A549 (cell line): ENCODE results near the gene OR4K14. TPM values are rescaled to one million over a fixed set of nuclear protein-coding genes. Genes with fewer than 3 reads are reported as not detected.

Source experiments
- ATAC-seq, 2 experiments: fragments of 200-7000 bp in 1 of 2; fragments of >200 bp in 1 of 2; cut with Nextera tagmentation in 1 of 2; cut with Tn5 transposase in 1 of 2; 3 replicates each; pipeline versions ENCODE4 v1.8.0 to v1.9.1; 2018 to 2020; ENCODE audit warnings: mild to moderate bottlenecking in 1 of 2, moderate library complexity in 1 of 2
- CTCF ChIA-PET: fragments of 300-600 bp; sonication (Branson Sonifier 250); formaldehyde crosslinking; extraction: SDS; loops from one replicate; lab custom pipeline; 2021; ENCODE audit warnings: antibody characterized with exemption, inconsistent platforms; lab: Yijun Ruan, JAX
- POLR2A ChIA-PET: fragments of 350-600 bp; formaldehyde crosslinking; extraction: SDS; loops from one replicate; lab custom pipeline; 2021; ENCODE audit warnings: antibody characterized with exemption, inconsistent platforms; lab: Yijun Ruan, JAX
- DNase-seq, 2 experiments: peaks; one replicate each; pipeline versions ENCODE4 v3.0.0 to v3.0.0-alpha.2; 2011 to 2016; ENCODE audit warnings: low read depth in 1 of 2, low spot score in 1 of 2
- FAIRE-seq: peaks from 2 replicates; lab custom pipeline; 2011; peaks lifted over from hg19 to GRCh38; lab: Jason Lieb, UNC
- H3K27ac ChIP-seq, 2 experiments: fragments of >200 bp; sonication (Bioruptor Twin); formaldehyde crosslinking; 3 replicates each; pipeline ENCODE4 v1.5.1; 2016 to 2017
- H3K4me1 ChIP-seq: fragments of >200 bp; sonication (Bioruptor Twin); formaldehyde crosslinking; 3 replicates; pipeline ENCODE4 v1.6.1; 2016
- H3K4me2 ChIP-seq: fragments of >200 bp; sonication (Bioruptor Twin); formaldehyde crosslinking; 3 replicates; pipeline ENCODE4 v1.6.1; 2016
- H3K4me3 ChIP-seq: fragments of >200 bp; sonication (Bioruptor Twin); formaldehyde crosslinking; 3 replicates; pipeline ENCODE4 v1.5.1; 2016
- H3K9me3 ChIP-seq: fragments of >200 bp; sonication (Bioruptor Twin); formaldehyde crosslinking; 3 replicates; pipeline ENCODE4 v1.6.1; 2016
- CEBPB ChIP-seq, 2 experiments: fragments of >200 bp in 1 of 2; sonication (Bioruptor Twin) in 1 of 2; formaldehyde crosslinking in 1 of 2; IDR thresholded peaks; 2 replicates each; pipeline ENCODE4 v1.6.1; 2012 to 2016
- CHD2 ChIP-seq: fragments of 150-350 bp; IDR thresholded peaks from 2 replicates; pipeline ENCODE4 v1.6.1; 2014; ENCODE audit warnings: low read length; ENCODE audit not compliant: partially characterized antibody
- CHD4 ChIP-seq: fragments of 200-600 bp; sonication (generic); IDR thresholded peaks from 2 replicates; pipeline ENCODE4 v1.6.1; 2016; ENCODE audit warnings: antibody characterized with exemption, mild to moderate bottlenecking, borderline replicate concordance
- EHMT2 ChIP-seq: fragments of 200-600 bp; sonication (generic); IDR thresholded peaks from 2 replicates; pipeline ENCODE4 v1.6.1; 2016; ENCODE audit warnings: antibody characterized with exemption, low read depth, mild to moderate bottlenecking, moderate library complexity
- EP300 ChIP-seq, 2 experiments: fragments of >200 bp; sonication (Bioruptor Twin); formaldehyde crosslinking; IDR thresholded peaks; 2 replicates in 1 of 2; 3 replicates in 1 of 2; pipeline ENCODE4 v1.6.1; 2016 to 2017
- FOSB ChIP-seq: fragments of 250-450 bp; sonication (Bioruptor Pico); IDR thresholded peaks from 2 replicates; pipeline ENCODE4 v1.5.0; 2020; ENCODE audit warnings: mild to moderate bottlenecking, moderate library complexity
- HOXA7 ChIP-seq: fragments of 250-450 bp; sonication (Bioruptor Pico); IDR thresholded peaks from 2 replicates; pipeline ENCODE4 v1.5.0; 2020; ENCODE audit warnings: mild to moderate bottlenecking, moderate library complexity
- HOXB13 ChIP-seq: fragments of 250-450 bp; sonication (Bioruptor Pico); IDR thresholded peaks from 2 replicates; pipeline ENCODE4 v1.5.0; 2020; ENCODE audit warnings: low read depth, mild to moderate bottlenecking, moderate library complexity
- HOXB5 ChIP-seq: fragments of 250-450 bp; sonication (Bioruptor Pico); IDR thresholded peaks from 2 replicates; pipeline ENCODE4 v1.5.0; 2020; ENCODE audit warnings: mild to moderate bottlenecking, moderate library complexity
- KDM1A ChIP-seq: fragments of 200-600 bp; sonication (generic); IDR thresholded peaks from 2 replicates; pipeline ENCODE4 v1.6.1; 2016; ENCODE audit warnings: low read depth, mild to moderate bottlenecking
- KDM5A ChIP-seq: fragments of 200-600 bp; sonication (generic); IDR thresholded peaks from 2 replicates; pipeline ENCODE4 v1.6.1; 2016; ENCODE audit warnings: antibody characterized with exemption, mild to moderate bottlenecking
- MAZ ChIP-seq: fragments of 150-350 bp; IDR thresholded peaks from 2 replicates; pipeline ENCODE4 v1.6.1; 2014; ENCODE audit warnings: antibody characterized with exemption, low read depth, low read length, borderline replicate concordance
- NFE2L2 ChIP-seq: fragments of 150-350 bp; conservative IDR thresholded peaks from 2 replicates; pipeline ENCODE4 v1.6.1; 2014; ENCODE audit warnings: low read length
- NR3C1 ChIP-seq: fragments of >200 bp; sonication (Bioruptor Twin); formaldehyde crosslinking; IDR thresholded peaks from 3 replicates; pipeline ENCODE4 v1.6.1; 2017
- POLR2A ChIP-seq: IDR thresholded peaks from 2 replicates; pipeline ENCODE4 v1.6.1; 2012; ENCODE audit warnings: mild to moderate bottlenecking, low read length
- RFX5 ChIP-seq: fragments of 450-650 bp; IDR thresholded peaks from 2 replicates; pipeline ENCODE4 v1.7.1; 2014; ENCODE audit warnings: antibody characterized with exemption, mild to moderate bottlenecking, moderate library complexity
- RNF2 ChIP-seq: fragments of 200-600 bp; sonication (generic); IDR thresholded peaks from 2 replicates; pipeline ENCODE4 v1.6.1; 2016; ENCODE audit warnings: low read depth, mild to moderate bottlenecking, antibody characterized with exemption, moderate library complexity, borderline replicate concordance
- SMC3 ChIP-seq: fragments of >200 bp; sonication (Bioruptor Twin); formaldehyde crosslinking; IDR thresholded peaks from 3 replicates; pipeline ENCODE4 v1.6.1; 2018; ENCODE audit warnings: inconsistent platforms
- SREBF2 ChIP-seq: fragments of 450-650 bp; IDR thresholded peaks from 2 replicates; pipeline ENCODE4 v1.6.1; 2014; ENCODE audit warnings: mild to moderate bottlenecking, moderate library complexity
- TFCP2L1 ChIP-seq: fragments of 250-450 bp; sonication (Bioruptor Pico); IDR thresholded peaks from 2 replicates; pipeline ENCODE4 v1.5.0; 2021; ENCODE audit warnings: mild to moderate bottlenecking
- ZC3H11A ChIP-seq: fragments of 450-650 bp; IDR thresholded peaks from 2 replicates; pipeline ENCODE4 v1.6.1; 2014; ENCODE audit warnings: antibody characterized with exemption, mild to moderate bottlenecking
- ZNF302 ChIP-seq: fragments of 250-450 bp; sonication (Bioruptor Pico); IDR thresholded peaks from 2 replicates; pipeline ENCODE4 v1.9.0; 2021; ENCODE audit warnings: inconsistent platforms, mild to moderate bottlenecking, moderate library complexity
- WGBS: methylation state at CpG from one replicate; pipeline ENCODE4 v1.1.6; 2017; ENCODE audit errors: missing lambda C conversion rate; 5-methylcytosine and 5-hydroxymethylcytosine counted together
- polyA plus RNA-seq, 4 experiments: library from polyadenylated mRNA; depleted of rRNA in 3 of 4; stranded (reverse); fragments of >200 nt; fragmentation: RNase III in 1 of 4; extraction: RNeasy Plus Mini Kit Qiagen cat#74134 plus additional on column Dnase treatment in 1 of 4; gene quantifications; 2 replicates in 3 of 4; 3 replicates in 1 of 4; pipeline ENCODE4 v1.2.3, GENCODE V29; 2011 to 2017
- TF ChIP-seq, protein P1 (sequence below): IDR thresholded peaks from 2 replicates; pipeline ENCODE4 v1.6.1; 2012
- TF ChIP-seq, protein P2 (sequence below): IDR thresholded peaks from 2 replicates; pipeline ENCODE4 v1.6.1; 2012
- TF ChIP-seq, protein P3 (sequence below): fragments of 250-450 bp; sonication (Bioruptor Pico); IDR thresholded peaks from 2 replicates; pipeline ENCODE4 v1.5.0; 2020; ENCODE audit warnings: low read depth, mild to moderate bottlenecking, moderate library complexity
- TF ChIP-seq, protein P4 (sequence below): fragments of >200 bp; sonication (Bioruptor Twin); formaldehyde crosslinking; IDR thresholded peaks from 2 replicates; pipeline ENCODE4 v1.6.1; 2016
- TF ChIP-seq, protein P5 (sequence below): fragments of 450-650 bp; IDR thresholded peaks from 2 replicates; pipeline ENCODE4 v1.6.1; 2014; ENCODE audit warnings: antibody characterized with exemption
- TF ChIP-seq, protein P6 (sequence below): fragments of 150-350 bp; IDR thresholded peaks from 2 replicates; pipeline ENCODE4 v1.6.1; 2014; ENCODE audit warnings: low read depth, mild to moderate bottlenecking, low read length
- TF ChIP-seq, protein P7 (sequence below): fragments of >200 bp; sonication (Bioruptor Twin); formaldehyde crosslinking; IDR thresholded peaks from 3 replicates; pipeline ENCODE4 v1.6.1; 2016
- TF ChIP-seq, protein P8 (sequence below): IDR thresholded peaks from 2 replicates; pipeline ENCODE4 v1.6.1; 2012; ENCODE audit warnings: low read depth, borderline replicate concordance

The OR4K14 gene
- polyA plus RNA-seq, 2 of the 4 experiments (the other 2 are of a cell fraction) = not detected

DNA sequence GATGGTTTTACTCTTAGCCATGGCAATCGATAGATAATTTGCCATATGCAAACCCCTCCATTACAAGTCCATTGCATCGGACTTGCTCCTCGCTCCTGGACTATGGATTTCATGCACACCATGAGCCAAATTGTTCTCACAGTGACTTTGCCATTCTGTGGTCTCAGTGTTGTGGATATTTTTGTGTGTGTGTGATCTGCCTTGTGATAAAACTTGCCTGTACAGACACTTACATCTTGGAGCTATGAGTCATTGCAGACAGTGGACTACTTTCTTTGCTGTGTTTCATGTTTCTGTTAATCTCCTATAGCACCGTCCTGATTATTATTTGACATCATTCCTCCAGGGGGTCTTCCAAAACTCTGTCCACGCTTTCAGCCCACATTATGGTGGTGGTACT, 25.1 kb upstream of the OR4K14 start:
- FAIRE-seq (no peak), DNase-seq (no peak), ATAC-seq (no peak)
- no peak overlapping the region for H3K27ac ChIP-seq
- H3K4me3 ChIP-seq = no peak overlapping the region
- no peak overlapping the region for H3K4me2 ChIP-seq
- no peaks in the 10 kb centered on the region for H3K9me3 ChIP-seq
- TF ChIP-seq KDM1A (no peak), KDM5A (no peak), SMC3 (no peak), CHD4 (no peak), ZC3H11A (no peak)
- TF ChIP-seq, protein P1, sequence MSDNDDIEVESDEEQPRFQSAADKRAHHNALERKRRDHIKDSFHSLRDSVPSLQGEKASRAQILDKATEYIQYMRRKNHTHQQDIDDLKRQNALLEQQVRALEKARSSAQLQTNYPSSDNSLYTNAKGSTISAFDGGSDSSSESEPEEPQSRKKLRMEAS = no peak
- CTCF ChIA-PET = no interaction called here
- WGBS = 21% methylated on average over 5 of the region's 5 CpGs
- no peaks in the 10 kb centered on the region for H3K4me1 ChIP-seq
- POLR2A ChIA-PET = no interaction called here

DNA sequence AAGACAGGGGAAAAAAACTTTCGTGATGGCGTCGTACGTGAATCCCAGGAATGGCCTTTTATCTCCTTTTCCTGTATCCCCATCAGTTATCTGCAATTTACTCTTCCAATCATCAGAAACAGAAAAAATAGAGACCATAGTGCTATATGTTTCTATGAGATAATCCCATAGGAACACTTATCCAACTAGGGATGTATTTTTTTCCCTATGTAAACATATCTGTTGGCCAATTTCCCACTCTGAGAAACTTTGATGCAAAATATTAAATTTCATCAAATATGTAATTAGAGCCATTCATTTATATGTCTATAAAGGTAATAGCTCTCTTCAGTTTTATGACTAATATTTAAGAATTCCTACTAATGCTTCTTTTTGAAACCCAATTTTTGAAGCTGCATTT, 16.8 kb upstream of the OR4K14 start, which contains the start of gene OR4K13:
Gene OR4K13 (minus strand): TSS at position 101 of the 400 bp plus-strand sequence. CDS start 1,280 bp downstream, outside the sequence.
- no peak for ATAC-seq
- 63% methylated on average over 4 of the region's 4 CpGs for WGBS
- FAIRE-seq = no peak
- ChIA-PET CTCF (no interaction called here), POLR2A (no interaction called here)
- H3K9me3 ChIP-seq = no peaks in the 10 kb centered on the region
- H3K4me3 ChIP-seq = no peak within 1 kb of the TSS
- H3K4me2 ChIP-seq = no peak within 1 kb of the TSS
- TF ChIP-seq, protein P2, sequence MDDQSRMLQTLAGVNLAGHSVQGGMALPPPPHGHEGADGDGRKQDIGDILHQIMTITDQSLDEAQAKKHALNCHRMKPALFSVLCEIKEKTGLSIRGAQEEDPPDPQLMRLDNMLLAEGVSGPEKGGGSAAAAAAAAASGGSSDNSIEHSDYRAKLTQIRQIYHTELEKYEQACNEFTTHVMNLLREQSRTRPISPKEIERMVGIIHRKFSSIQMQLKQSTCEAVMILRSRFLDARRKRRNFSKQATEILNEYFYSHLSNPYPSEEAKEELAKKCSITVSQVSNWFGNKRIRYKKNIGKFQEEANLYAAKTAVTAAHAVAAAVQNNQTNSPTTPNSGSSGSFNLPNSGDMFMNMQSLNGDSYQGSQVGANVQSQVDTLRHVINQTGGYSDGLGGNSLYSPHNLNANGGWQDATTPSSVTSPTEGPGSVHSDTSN = no peak
- TF ChIP-seq HOXB5 (CRISPR knock-in tag) (no peak), EP300 (IDR thresholded peaks at IDR 0.05) (no peak), SREBF2 (no peak)
- TF ChIP-seq, protein P3, sequence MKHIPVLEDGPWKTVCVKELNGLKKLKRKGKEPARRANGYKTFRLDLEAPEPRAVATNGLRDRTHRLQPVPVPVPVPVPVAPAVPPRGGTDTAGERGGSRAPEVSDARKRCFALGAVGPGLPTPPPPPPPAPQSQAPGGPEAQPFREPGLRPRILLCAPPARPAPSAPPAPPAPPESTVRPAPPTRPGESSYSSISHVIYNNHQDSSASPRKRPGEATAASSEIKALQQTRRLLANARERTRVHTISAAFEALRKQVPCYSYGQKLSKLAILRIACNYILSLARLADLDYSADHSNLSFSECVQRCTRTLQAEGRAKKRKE = no peak
- TF ChIP-seq, protein P4, sequence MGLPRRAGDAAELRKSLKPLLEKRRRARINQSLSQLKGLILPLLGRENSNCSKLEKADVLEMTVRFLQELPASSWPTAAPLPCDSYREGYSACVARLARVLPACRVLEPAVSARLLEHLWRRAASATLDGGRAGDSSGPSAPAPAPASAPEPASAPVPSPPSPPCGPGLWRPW = no peak
- H3K27ac ChIP-seq = no peak within 1 kb of the TSS
- no peaks in the 10 kb centered on the region for H3K4me1 ChIP-seq
- no peak for DNase-seq

DNA sequence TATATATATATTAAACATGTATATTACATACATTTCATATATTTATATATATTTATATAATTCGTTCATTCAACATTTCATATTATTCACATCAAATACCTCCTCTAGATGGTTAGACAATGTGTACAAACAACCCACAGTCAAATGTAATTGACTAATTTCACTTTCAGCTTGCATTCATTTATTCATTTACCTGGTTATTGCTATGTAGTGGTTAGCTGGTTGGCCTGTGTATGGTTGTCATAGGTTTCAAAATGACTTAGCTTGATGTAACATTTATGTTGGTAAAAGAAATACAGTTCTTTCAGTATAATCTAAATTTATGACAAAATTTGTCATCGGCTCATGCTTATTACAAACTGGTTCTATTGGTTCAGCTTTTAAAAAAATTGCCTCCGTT, 16.3 kb upstream of the OR4K14 start:
- no peak overlapping the region for H3K4me3 ChIP-seq
- CTCF ChIA-PET = no interaction called here
- H3K27ac ChIP-seq = no peak overlapping the region
- no peak for ATAC-seq
- DNase-seq = no peak
- no peak for FAIRE-seq
- POLR2A ChIA-PET = no interaction called here
- H3K4me1 ChIP-seq = no peaks in the 10 kb centered on the region
- WGBS = 28% methylated on average over 3 of the region's 3 CpGs
- TF ChIP-seq EHMT2 (no peak), TFCP2L1 (no peak), NFE2L2 (no peak), MAZ (no peak), NR3C1 (no peak), RFX5 (no peak), ZNF302 (CRISPR knock-in tag) (no peak), FOSB (CRISPR knock-in tag) (no peak), EP300 (IDR thresholded peaks at IDR 0.05) (no peak), HOXA7 (CRISPR knock-in tag) (no peak), HOXB13 (no peak), CHD2 (no peak), RNF2 (no peak), POLR2A (no peak), CEBPB (IDR thresholded peaks at IDR 0.05) (no peak)
- TF ChIP-seq, protein P3 = no peak
- TF ChIP-seq, protein P5, sequence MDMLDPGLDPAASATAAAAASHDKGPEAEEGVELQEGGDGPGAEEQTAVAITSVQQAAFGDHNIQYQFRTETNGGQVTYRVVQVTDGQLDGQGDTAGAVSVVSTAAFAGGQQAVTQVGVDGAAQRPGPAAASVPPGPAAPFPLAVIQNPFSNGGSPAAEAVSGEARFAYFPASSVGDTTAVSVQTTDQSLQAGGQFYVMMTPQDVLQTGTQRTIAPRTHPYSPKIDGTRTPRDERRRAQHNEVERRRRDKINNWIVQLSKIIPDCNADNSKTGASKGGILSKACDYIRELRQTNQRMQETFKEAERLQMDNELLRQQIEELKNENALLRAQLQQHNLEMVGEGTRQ = no peak
- TF ChIP-seq, protein P6, sequence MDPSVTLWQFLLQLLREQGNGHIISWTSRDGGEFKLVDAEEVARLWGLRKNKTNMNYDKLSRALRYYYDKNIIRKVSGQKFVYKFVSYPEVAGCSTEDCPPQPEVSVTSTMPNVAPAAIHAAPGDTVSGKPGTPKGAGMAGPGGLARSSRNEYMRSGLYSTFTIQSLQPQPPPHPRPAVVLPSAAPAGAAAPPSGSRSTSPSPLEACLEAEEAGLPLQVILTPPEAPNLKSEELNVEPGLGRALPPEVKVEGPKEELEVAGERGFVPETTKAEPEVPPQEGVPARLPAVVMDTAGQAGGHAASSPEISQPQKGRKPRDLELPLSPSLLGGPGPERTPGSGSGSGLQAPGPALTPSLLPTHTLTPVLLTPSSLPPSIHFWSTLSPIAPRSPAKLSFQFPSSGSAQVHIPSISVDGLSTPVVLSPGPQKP = no peak
- TF ChIP-seq, protein P7, sequence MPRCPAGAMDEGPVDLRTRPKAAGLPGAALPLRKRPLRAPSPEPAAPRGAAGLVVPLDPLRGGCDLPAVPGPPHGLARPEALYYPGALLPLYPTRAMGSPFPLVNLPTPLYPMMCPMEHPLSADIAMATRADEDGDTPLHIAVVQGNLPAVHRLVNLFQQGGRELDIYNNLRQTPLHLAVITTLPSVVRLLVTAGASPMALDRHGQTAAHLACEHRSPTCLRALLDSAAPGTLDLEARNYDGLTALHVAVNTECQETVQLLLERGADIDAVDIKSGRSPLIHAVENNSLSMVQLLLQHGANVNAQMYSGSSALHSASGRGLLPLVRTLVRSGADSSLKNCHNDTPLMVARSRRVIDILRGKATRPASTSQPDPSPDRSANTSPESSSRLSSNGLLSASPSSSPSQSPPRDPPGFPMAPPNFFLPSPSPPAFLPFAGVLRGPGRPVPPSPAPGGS = no peak
- TF ChIP-seq, protein P8, sequence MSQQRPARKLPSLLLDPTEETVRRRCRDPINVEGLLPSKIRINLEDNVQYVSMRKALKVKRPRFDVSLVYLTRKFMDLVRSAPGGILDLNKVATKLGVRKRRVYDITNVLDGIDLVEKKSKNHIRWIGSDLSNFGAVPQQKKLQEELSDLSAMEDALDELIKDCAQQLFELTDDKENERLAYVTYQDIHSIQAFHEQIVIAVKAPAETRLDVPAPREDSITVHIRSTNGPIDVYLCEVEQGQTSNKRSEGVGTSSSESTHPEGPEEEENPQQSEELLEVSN = no peak
- H3K4me2 ChIP-seq = no peak overlapping the region
- H3K9me3 ChIP-seq = no peaks in the 10 kb centered on the region
